A204.1 (cell line): ENCODE results near the gene MEG3.

ENCODE experiments used
- FAIRE-seq: peaks from 2 replicates; lab custom pipeline; 2012; peaks lifted over from hg19 to GRCh38; lab: Jason Lieb, UNC

MEG3 gene

GRCh38 chr14:100881211-100882025, 55.5 kb downstream of the MEG3 start:
- no peak for FAIRE-seq

GRCh38 chr14:100882026-100882967, 56.4 kb downstream of the MEG3 start:
- no peak for FAIRE-seq

DNA sequence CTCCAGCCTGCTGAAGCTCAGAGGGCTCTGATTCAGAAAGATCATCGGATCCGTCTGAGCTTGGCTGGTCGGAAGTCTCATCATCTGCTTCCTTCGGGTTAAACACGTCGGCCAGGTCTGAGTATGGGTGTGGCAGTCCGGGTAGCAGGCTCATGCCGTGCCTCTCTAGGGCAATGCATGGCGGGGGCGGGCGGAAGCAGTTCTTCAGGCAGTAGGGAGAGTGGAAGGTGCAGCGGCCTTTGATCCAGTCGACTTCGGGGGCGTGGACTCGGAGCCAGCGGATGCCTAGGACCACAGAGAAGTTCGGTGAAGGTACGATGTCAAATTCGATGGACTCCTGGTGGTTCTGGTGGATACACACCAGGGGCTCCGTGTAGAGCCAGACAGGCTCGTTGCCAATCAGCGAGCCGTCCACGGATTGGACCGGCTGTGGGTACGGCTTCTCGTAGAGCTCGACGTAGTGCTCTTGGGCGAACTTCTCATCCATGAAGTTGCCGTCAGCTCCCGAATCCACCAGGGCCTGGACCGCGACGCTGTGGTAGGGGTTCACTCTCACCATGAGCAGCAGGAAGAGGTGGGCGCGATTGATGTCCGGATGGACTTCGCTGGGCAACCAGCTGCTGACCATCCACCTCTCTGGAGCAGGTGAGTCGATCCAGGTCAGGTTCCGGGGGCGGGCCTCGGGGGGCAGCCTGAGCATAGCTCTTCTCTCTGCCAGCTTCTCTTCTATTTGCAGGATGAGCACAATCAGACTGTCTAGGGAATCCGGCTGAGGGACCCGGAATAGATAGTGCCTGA, 57.3 kb downstream of the MEG3 start:
- no peak for FAIRE-seq

DNA sequence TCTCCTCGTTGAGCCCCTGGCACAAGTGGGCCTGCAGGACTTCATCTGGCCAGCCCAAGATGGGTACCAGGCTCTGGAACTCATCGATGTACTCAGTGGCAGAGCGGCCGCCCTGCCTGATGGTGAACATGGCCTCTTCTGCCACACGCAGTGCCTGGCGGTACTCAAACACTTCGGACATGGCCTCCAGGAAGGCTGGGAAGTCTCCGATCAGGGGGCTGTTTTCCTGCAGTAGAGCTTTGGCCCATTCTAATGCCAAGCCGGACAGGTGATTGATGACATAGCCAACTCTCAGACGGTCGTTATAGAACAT, 57.8 kb downstream of the MEG3 start:
- no peak for FAIRE-seq

DNA sequence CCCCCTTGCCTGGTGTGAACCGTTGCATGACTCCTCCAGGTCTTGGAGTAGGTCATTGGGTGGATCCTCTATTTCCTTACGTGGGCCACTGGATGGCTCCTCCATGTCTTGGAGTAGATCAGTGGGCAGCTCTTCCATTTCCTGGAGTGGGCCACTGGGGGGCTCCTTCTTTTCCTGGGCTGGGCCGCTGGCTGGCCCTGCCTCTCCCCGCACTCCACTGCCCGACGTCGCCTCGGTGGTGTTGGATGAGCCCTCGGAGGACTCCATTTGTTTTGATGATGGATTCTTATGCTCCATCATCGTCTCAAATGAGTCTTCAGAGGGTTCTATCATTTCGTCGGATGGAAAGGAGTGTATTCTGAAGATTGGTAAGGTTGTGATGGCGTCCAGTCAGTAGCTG, 58.5 kb downstream of the MEG3 start:
- no peak for FAIRE-seq

DNA sequence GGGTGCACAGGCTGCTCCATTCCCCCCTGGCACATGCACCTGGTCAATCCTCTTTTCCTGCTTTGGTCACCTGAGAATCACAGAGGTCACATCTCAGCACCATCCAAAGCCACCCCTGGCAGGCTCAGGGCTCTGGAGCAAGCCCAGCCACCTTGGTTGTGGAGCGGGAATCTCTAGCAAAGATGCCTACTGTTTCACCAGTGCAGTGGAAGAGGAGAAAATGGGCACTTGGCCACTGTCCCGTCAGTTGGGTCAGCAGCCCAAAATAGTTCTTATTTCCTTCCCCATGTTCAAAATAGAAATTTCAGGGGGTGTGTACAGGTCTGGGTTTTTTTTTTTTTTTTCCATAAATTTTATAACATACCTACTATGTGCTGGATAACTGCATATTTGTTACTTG, 59.3 kb downstream of the MEG3 start:
- no peak for FAIRE-seq

DNA sequence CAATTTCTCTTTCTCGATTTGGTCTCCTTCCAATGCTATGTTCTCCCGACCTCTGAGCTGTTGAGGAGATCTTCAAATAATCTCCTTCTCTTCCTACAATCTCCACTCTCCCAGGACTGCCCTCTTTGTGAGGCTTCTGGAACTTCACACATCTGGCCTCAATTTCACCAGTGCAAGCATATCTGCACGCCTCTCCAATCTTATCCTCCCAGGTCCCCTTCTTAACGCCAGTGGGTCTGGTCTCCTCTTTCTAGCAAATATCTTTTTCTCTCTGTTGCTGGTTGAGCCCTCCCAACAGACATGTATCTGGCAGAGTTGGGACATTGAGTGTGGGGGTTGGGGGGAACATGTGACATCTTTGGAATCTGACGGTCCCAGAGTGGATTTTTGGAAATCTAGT, 59.7 kb downstream of the MEG3 start:
- no peak for FAIRE-seq

- no peak for FAIRE-seq
These were observed 61.9 kb downstream of the MEG3 start for GRCh38 chr14:100887728-100888335.

GRCh38 chr14:100888789-100889315, 62.9 kb downstream of the MEG3 start:
- no peak for FAIRE-seq

DNA sequence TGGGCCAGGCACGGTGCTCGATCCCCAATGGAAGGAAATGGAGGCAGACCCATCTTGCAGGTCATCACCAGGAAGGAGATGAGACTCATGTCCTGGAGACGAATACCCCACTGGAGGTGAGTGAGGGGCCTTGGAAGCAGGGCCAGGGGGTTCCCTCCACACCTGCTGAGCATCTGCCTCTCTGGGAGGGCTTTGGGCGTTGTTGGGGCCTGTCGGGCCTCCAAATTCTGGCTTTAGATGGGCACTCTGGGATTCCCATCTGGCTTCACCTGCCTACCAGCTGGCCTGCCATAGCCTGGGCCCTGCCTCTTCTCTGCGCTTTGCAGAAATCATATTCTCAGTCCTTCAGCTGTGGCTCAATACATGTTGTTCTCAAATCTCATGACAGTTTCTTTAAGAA, 63.7 kb downstream of the MEG3 start:
- no peak for FAIRE-seq

GRCh38 chr14:100890061-100890850, 64.3 kb downstream of the MEG3 start:
- FAIRE-seq, result no peak

DNA sequence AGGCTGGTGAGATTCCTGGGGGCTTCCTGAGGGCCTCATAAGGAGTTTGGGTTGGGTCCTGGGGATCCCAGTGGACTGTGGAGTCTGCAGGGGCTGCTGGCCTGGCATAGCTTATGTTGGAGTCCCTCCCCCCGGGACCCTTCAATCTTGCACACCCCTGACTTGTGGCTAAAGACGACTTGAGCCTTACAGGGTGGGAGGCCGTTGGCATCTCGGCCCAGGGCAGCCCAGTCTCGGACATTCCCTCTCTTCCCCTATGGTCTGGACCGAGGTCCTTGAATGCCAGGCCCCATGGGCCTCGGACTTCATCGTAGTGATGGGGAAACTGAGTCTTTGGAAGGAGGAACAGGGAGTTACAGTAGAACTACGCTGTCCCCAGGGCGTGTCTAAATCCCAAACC, 65.1 kb downstream of the MEG3 start:
- FAIRE-seq, result no peak

DNA sequence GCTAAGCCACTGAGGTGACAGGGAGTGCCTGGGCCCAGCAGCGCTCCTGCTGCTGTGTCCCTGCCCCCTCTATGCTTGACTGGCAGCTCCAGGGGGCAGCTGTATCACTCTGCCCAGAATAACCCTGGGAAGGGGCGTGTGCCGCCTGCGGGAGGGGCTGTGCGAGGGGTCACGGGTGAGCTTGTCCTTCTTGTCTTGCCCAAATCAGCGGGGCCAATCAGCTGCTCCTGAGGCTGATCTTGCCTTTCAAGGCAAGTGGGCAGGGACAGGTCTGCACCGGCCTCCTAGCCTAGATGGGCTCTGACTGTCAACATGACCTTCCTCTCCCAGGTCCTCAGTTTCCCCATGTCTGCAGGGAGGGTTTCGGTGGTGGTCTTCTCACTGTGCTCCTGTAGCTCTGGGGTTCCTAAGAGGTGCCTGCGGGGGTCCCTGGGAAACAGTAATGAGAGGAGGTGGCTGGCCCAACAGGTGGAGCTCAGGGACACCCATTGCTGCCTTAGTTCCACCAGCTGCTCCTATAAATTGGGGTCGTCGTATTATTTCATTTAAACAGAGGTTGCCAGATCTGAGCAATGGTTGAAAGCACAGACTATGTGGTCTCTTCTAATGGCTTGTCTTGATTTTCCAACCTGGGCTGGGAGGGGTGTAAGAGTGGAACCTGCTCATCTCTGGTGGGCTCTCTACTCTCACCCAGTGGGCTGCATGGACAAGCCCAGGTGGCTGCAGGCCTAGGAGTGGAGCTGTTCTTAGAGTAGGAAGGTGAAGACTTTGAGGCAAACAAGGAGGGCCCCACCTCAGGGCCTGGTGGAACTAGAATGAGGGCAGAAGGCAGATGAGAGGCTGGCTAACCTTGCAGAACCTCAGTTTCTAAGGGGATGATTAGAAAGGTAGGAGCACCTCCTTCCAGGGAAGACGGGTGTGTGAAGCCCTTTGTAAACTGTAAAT, 65.9 kb downstream of the MEG3 start:
- FAIRE-seq, result no peak

- FAIRE-seq, result no peak
These were observed 66.7 kb downstream of the MEG3 start for GRCh38 chr14:100892496-100893227.

GRCh38 chr14:100893228-100893601, 67.3 kb downstream of the MEG3 start:
- FAIRE-seq, result no peak

DNA sequence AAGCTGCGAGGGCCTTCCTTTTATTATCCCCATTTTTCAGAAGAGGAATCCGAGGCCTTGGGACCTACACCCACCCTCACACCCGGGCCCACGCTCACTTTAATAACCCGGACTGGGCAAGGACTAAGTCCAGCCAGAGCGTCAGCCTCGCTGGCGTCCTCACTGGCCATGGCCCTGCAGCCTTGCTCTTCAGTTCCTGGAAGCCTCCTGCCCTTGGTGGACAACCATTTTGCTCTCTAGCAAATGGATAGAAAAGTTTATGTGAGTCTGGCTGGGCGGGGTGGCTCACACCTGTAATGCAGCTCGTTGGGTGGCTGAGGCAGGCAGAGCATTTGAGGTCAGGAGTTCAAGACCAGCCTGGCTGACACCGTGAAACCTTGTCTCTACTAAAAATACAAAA, 67.8 kb downstream of the MEG3 start:
- no peak for FAIRE-seq

GRCh38 chr14:100894416-100894815, 68.5 kb downstream of the MEG3 start:
- FAIRE-seq, result no peak

DNA sequence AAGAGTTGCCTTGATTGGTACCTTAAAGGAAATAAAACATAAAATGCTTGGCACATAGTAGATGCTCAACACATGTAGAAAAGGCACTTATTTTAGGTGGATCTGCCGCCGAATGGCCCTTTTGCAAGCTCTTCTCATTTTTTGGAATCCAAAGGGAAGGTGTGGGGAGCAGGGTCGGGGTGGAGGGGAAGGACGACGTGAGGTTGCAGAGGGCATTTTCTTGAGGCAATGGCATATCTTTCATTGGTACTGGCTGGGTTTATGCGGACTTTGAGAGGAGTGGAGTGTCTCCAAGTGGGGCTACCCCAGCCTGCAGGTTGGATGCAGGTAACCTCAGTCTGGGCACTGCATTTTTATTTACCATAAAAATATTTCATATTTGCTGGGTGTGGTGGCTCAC, 69.5 kb downstream of the MEG3 start:
- FAIRE-seq, result no peak

DNA sequence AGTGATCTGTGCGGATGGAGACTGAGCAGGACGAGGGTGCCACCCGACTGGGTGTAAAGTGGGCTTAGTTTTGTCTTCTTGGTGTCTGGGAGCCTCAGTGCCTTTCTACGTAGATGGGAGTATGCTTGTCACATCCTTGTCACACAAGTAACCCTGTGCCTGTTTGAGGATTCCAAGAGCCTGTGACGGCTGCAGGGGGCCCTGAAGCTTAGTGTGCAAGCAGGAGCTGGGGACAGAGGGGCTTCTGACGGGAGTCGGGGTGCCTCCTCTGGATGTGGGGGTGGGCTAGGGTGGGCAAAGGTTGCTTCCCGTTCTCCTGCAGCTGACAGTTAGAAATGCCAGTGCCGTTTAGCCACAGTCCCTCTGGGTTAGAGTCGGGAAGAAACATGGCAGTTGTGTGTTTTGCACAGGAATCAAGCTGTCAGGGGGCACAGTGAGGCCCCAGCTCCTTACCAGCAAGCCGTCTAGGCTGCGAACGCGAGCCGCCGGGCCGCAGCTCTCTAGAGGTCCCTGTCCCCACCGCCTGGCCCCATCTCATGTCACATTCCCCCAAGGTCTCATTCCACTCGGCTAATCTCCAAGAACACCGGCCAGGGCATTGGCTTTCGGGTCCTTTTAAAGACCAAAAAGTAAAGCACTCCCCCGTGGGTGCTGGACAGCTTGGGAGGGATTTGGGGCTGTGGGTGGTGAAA, 70.6 kb downstream of the MEG3 start:
- FAIRE-seq, result no peak
